Parathyroid adenoma (tissue), 2 donors: ENCODE results near the gene NOXA1.

ENCODE experiments used
- H2AFZ ChIP-seq: fragments of 300-600 bp; sonication (generic); one replicate; pipeline ENCODE4 v1.7.0; 2017; ENCODE audit warnings: antibody characterized with exemption, mild to moderate bottlenecking
- H3K27ac ChIP-seq: fragments of 300-600 bp; sonication (generic); one replicate; pipeline ENCODE4 v1.7.0; 2017
- H3K27me3 ChIP-seq: fragments of 300-600 bp; sonication (generic); one replicate; pipeline ENCODE4 v1.7.0; 2017; ENCODE audit warnings: low read length; ENCODE audit not compliant: control insufficient read depth, insufficient read depth
- H3K36me3 ChIP-seq: fragments of 300-600 bp; sonication (generic); one replicate; pipeline ENCODE4 v1.7.0; 2017; ENCODE audit warnings: low read length; ENCODE audit not compliant: control insufficient read depth, insufficient read depth
- H3K4me1 ChIP-seq: fragments of 300-600 bp; sonication (generic); one replicate; pipeline ENCODE4 v1.7.0; 2017; ENCODE audit warnings: control low read depth
- H3K4me2 ChIP-seq: fragments of 300-600 bp; sonication (generic); one replicate; pipeline ENCODE4 v1.7.0; 2017; ENCODE audit warnings: low read length
- H3K4me3 ChIP-seq: fragments of 300-600 bp; sonication (generic); one replicate; pipeline ENCODE4 v1.7.0; 2017; ENCODE audit warnings: low read depth, low read length
- H3K79me2 ChIP-seq: fragments of 300-600 bp; sonication (generic); one replicate; pipeline ENCODE4 v1.7.0; 2017; ENCODE audit warnings: control low read depth
- H3K9ac ChIP-seq: fragments of 300-600 bp; sonication (generic); one replicate; pipeline ENCODE4 v1.7.0; 2017; ENCODE audit warnings: mild to moderate bottlenecking
- H3K9me3 ChIP-seq: fragments of 300-600 bp; sonication (generic); one replicate; pipeline ENCODE4 v1.7.0; 2017; ENCODE audit warnings: low read length; ENCODE audit not compliant: control insufficient read depth
- CTCF ChIP-seq: fragments of 300-600 bp; sonication (generic); IDR thresholded peaks from one replicate; pipeline ENCODE4 v1.7.0; 2017; ENCODE audit warnings: antibody characterized with exemption, mild to moderate bottlenecking
- donor health status: primary hyperparathyroidism.

Gene NOXA1

DNA sequence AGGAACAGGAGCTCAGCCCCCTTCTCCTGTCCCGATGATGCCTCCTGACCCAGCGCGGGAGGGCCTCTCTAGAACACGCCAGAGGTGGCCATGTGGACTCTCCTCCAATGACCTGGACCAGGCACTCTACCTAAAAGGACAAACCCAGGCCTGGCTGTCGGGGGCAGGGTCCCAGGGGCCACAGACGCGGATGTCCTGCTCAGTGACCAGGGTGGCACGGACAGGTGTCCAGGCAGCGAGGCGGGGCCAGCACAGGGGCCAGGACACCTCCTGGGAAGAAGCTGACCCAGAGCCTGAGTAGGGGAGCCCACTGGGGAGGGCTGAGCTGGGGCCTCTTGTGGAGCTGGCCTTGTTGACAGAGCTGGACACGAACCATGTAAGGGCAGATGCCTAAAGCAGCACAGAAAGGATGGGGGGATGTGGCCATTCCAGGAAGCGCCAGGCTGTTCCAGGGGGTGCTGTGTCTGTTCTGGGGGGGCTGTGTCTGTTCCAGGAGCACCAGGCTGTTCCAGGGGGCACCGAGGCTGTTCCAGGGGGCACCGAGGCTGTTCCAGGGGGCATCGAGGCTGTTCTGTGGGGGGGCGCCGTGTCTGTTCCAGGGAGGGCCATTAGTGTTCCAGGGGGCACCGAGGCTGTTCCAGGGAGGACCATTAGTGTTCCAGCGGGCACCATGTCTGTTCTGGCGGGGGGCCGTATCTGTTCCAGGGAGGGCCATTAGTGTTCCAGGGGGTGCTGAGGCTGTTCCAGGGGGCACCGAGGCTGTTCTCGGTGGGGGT, 30.8 kb upstream of the NOXA1 start:
- no peaks in the 10 kb centered on the region for H3K4me1 ChIP-seq
- H3K9ac ChIP-seq, result no peak overlapping the region
- H3K27ac ChIP-seq, result no peak overlapping the region
- no peak overlapping the region for H2AFZ ChIP-seq
- no peaks in the 10 kb centered on the region for H3K79me2 ChIP-seq
- H3K27me3 ChIP-seq, result no peaks in the 10 kb centered on the region
- H3K36me3 ChIP-seq, result no peaks in the 10 kb centered on the region
- no peak overlapping the region for H3K4me3 ChIP-seq
- no peaks in the 10 kb centered on the region for H3K9me3 ChIP-seq
- H3K4me2 ChIP-seq, result no peak overlapping the region
- no peak for TF ChIP-seq CTCF

DNA sequence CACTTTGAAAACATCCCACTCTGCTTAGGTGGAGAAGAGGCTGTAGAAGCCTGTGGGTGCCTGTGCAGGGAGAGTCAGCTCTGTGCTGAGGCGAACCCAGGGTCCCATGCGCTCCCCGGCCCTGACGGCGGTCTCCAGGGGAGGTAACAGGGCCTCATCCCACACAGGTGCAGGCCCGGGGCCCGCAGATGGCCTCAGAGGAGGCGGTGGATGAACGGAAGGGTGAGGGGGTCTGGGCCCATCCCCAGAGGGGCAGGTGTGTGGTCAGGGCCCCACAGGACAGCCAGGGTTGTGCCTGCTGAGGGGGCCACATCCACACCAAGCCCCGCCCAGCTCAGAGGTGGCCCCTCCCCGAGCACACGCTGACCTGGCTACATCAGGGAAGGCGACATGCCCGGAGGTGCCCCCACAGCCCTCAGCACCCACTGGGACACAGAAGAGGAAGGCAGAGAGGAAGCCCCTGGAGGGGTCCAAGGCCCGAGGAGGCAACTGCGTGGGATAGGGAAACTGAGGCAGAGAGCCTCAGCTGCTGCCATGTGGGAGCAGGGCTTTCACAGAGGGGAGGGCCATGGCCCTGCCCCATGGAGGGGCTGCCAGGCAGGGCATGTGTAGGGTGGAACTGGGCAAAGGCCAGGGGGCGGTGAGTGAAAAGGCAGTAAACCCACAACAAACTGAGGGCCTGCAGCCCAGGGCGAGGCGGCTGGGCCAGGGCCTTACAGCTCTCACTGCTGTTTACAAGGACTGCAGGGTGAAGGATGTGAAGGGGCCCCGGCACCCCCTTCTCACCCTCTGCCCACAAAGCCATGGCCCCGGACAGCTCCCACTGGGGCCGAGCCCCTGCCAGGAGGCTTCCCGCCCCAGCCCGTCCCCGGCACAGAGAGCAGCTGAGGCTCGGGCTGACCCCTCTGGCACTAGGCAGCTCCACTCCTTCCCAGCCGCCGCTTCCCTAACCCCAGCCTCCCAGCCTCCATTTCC, 29.7 kb upstream of the NOXA1 start:
- Histone ChIP-seq H3K36me3 (no peaks in the 10 kb centered on the region), H3K27me3 (no peaks in the 10 kb centered on the region), H3K4me1 (no peaks in the 10 kb centered on the region), H3K4me2 (no peak overlapping the region), H3K27ac (no peak overlapping the region), H3K4me3 (no peak overlapping the region), H3K9ac (no peak overlapping the region), H2AFZ (no peak overlapping the region), H3K9me3 (no peaks in the 10 kb centered on the region), H3K79me2 (no peaks in the 10 kb centered on the region)
- no peak for TF ChIP-seq CTCF

DNA sequence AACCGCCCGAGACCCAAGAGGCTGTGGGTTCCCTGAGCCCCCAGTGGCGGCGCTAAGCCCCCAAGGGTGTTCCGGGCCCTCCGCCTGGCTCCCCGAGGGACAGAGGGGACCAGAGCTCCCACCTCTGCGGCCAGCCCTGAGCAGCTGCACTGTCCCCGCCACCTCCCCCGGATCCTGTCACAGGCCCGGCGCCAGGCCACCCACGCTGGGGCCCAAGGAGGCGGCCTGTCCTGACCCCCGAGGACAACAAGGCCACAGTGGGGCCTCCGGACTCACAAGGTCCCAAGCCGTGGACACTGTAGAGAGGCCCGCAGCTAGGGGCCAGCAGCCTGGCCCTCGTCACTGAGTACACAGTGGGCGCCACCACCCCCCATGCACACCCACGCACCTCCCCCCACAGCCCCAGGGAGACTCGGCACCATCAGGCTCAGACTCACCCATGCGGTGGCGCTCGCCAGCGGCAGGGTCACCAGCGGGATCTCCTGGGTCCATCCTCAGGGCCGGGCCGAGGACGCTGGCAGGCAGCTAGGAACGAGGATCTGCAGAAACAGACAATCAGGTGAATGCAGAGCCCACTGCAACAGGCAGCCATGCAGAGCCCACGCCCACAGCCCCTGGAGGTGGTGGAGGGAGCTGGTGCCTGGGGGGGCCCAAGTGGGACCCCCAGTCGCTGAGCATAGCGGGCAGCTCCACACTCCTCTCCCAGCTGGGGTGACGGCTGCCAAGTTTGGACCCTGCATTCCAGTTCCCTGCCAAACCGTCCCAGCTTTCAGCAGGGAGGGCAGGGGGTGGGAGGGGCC, 28.1 kb upstream of the NOXA1 start:
- no peak for TF ChIP-seq CTCF
- Histone ChIP-seq H3K79me2 (no peaks in the 10 kb centered on the region), H3K36me3 (no peaks in the 10 kb centered on the region)

DNA sequence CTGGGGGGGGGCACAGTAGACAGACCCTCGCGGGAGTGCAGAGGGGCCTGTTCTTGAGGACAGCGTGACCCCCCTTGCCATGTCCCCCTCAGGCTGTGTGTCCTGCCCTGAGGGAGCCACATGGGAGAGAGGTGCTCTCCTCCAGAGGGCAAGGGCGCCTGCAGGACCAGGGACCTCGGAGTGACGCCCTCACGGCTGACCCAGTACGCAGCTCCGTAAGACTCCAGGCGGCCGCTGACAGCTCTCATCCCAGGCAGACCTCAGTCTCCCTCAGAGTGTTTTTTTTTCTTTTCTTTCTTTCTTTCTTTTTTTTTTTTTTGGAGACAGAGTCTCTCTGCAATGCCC, 27.6 kb upstream of the NOXA1 start:
- Histone ChIP-seq H3K4me1 (no peaks in the 10 kb centered on the region), H3K36me3 (no peaks in the 10 kb centered on the region), H3K79me2 (no peaks in the 10 kb centered on the region), H3K4me3 (no peak overlapping the region), H2AFZ (no peak overlapping the region), H3K27me3 (no peaks in the 10 kb centered on the region), H3K9ac (no peak overlapping the region), H3K4me2 (no peak overlapping the region), H3K9me3 (no peaks in the 10 kb centered on the region), H3K27ac (no peak overlapping the region)
- TF ChIP-seq CTCF, result no peak

More for the DNA sequence above, 28.1 kb upstream of the NOXA1 start:
- H3K9ac ChIP-seq, result no peak overlapping the region
- H3K27ac ChIP-seq, result no peak overlapping the region
- H3K4me1 ChIP-seq, result no peaks in the 10 kb centered on the region
- H3K9me3 ChIP-seq, result no peaks in the 10 kb centered on the region
- H3K27me3 ChIP-seq, result no peaks in the 10 kb centered on the region
- H2AFZ ChIP-seq, result no peak overlapping the region
- no peak overlapping the region for H3K4me2 ChIP-seq
- no peak overlapping the region for H3K4me3 ChIP-seq
